HFF-Myc (cell line): ENCODE results near the gene GPC4.

ENCODE experiments used
- DNase-seq: peaks from one replicate; pipeline ENCODE4 v3.0.0-alpha.2; 2011; ENCODE audit warnings: low read depth; ENCODE audit errors: extremely low read depth
- H3K4me3 ChIP-seq: replicated peaks from 2 replicates; pipeline ENCODE4 v1.5.1; 2011; ENCODE audit warnings: low read depth, mild to moderate bottlenecking, control low read depth, low read length
- TF ChIP-seq, protein P1 (sequence below): IDR thresholded peaks from 2 replicates; pipeline ENCODE4 v1.5.1; 2012; ENCODE audit warnings: mild to moderate bottlenecking, low read depth, low read length, control low read depth; ENCODE audit errors: missing control alignments

The GPC4 gene

DNA sequence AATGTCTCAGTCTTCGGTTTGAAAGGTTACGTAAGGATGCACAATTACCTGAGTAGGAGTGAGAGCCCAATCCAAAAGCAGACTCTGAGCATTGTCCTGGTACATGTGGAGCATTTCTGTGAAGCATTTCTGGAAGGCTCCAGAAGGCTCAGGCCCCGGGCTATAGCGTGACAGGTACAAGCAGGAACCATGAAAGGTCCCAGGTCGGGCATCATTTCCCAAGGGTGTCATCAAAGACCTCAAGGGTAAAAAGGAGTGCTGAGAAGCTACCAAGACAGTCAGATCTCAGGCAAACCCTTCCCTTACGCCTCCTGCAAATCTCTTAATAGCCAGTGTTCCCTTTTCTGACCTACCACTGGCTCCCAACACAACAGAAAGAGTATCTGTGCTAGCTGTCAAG, 30.8 kb downstream of the GPC4 start:
- TF ChIP-seq, protein P1, sequence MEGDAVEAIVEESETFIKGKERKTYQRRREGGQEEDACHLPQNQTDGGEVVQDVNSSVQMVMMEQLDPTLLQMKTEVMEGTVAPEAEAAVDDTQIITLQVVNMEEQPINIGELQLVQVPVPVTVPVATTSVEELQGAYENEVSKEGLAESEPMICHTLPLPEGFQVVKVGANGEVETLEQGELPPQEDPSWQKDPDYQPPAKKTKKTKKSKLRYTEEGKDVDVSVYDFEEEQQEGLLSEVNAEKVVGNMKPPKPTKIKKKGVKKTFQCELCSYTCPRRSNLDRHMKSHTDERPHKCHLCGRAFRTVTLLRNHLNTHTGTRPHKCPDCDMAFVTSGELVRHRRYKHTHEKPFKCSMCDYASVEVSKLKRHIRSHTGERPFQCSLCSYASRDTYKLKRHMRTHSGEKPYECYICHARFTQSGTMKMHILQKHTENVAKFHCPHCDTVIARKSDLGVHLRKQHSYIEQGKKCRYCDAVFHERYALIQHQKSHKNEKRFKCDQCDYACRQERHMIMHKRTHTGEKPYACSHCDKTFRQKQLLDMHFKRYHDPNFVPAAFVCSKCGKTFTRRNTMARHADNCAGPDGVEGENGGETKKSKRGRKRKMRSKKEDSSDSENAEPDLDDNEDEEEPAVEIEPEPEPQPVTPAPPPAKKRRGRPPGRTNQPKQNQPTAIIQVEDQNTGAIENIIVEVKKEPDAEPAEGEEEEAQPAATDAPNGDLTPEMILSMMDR: no peak
- H3K4me3 ChIP-seq: no peak overlapping the region
- DNase-seq: no peak

DNA sequence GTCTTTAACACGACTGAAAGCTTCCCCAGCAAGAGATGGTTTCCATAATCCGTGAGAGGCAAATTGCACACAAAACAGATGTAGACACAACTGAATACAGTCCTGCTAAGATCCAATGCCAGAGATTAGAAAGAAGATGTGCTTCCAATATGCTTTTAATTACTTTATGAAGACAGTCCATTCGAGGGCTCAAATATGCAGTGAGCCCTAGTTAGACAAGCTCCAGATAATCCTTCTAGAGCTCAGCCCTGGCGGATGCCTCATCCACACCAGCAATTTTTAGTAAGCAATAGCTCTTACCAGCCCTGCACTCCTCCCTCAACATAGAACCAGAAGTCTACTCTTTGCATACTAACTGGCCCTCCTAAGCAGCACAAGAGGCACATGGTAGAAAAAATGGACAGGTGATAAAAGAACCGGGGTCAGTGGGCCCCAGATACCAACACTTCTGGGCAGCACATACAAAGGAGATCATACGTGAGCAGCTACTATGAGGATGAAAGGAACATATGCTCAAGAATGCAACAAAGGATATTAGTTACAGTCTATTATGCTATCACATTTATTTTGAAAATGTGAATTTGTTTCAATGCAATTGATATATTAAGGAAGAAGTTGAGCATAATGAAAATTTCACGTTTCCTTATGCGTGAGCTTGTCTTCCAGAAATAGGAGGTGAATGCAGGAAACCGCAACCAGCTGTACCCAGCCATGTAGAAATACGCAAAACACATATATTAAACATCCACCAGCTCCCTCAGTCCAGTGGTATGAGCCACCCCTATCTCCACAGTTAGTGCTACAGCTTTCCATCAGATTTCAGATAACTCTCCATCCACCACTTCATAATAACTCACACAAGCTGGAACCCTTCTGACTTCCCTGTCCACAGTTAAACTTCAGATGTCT, 34.3 kb downstream of the GPC4 start:
- TF ChIP-seq, protein P1: no peak
- no peak overlapping the region for H3K4me3 ChIP-seq
- no peak for DNase-seq

DNA sequence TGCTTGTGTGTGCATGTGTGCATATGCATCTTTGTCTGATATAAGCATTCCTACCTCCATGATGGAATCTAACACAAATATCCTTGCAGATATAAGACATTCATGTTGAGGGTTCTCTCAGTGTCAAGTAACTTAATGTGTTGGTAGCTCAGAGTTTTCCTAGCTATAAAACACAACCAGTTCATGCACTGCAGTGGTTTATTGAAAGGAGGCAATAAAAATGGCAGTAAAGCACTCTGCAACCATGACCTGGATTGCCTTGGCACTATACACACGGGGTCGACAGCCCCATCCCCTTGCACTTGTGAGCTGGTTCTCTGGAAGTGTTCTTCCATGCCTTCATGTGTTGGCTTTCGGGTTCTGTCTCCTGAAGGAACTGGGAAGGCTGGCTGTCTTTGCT, 38.9 kb downstream of the GPC4 start:
- TF ChIP-seq, protein P1: no peak
- H3K4me3 ChIP-seq: no peak overlapping the region
- DNase-seq: no peak

DNA sequence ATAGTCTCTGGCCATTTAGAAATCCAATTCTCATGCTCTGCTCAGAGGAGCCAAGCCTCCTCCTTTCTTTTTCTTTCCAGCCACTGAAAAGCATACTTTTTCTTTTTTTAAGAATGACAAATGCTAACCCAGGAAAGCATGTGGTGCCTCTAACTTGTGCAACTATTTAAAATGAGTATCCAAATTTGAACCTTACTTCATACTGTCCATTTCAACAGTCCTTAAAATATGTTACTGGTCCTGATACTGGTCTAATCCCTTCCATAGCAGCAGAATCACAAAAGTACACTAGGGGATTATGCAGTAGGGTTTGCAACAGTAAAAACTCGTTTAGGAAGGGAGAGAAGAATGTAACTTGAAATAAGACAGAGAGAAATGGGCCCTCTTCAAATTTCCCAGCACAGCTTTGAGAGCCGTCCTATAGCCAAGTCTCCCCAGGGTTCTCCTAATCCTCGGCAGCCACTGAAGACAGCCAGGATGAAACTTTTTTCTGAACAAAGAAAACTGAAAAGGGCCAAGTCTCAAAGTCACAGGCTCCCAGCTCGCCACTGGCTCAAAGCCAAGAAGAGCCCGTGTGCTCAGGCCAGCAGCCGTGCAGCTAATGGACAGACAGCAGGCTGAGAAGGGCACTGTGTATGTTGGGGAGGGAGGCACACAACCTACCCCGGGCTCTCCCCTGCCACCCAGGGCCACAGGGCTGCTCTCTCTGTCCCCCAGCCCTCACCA, 39.5 kb downstream of the GPC4 start:
- no peak overlapping the region for H3K4me3 ChIP-seq
- TF ChIP-seq, protein P1: no peak
- no peak for DNase-seq

DNA sequence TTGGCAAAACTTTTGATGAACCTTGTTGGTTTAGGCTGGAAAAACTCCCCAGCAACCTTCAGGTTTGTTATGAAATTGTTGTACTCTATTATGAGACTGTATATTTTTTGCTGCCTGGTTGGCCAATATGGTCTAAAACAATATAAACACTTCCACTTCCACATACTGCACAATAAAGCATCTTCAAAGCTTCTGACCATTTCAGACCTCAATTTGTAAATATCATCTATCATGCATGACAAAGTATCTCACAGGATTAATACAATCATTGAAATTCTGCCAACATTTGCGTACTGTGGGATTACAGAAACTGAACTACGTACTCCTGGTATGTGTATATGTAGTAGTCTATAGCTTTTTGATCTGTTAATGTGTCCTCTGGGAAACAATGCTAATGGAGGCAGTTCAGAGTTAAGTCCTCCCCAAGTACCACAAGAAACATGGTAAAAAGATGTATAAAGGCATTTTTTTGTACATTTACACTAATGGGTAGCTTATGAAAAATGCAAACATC, 40.4 kb downstream of the GPC4 start:
- TF ChIP-seq, protein P1: no peak
- DNase-seq: no peak
- no peak overlapping the region for H3K4me3 ChIP-seq

DNA sequence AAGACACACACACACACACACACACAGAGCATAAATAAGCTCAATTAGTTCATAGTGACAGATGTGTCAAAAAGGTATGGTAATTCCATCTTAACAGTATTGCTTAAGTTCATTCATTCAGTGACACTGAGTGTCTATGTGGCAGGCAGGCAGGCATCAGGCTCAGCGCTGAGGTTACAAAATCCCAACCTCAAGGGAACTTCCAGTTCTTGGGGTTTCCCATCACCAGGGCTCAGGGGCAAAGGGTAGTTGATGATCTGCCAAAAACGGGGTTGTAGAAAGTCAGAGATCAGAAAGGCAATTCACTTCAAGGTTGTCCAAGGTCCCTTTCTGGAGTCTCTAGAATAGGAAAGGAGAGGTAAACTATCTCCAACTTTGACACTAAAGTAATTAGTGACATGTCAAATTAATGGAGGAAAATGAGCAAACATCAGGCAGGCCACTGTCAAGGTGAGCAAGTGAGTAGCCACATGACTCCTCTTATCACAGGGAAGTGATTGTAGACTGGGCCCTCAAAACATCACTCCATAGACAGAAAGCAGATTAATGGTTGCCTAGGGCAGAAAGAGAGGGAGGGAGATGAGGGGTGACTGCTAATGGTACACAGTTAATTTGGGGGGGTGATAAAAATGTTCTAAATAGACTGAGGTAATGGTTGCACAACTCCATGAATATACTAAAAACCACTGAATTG, 41.8 kb downstream of the GPC4 start:
- TF ChIP-seq, protein P1: no peak
- no peak for DNase-seq
- no peak overlapping the region for H3K4me3 ChIP-seq
